CD4-positive, alpha-beta T cell treated with Interferon alpha-2 for 1 hour (primary cell): ENCODE data around the gene PCDHAC2.

ENCODE experiments used
- DNase-seq, 2 donors: peaks; one replicate each; pipeline ENCODE4 v3.0.0-alpha.2; 2020 to 2022

PCDHAC2 gene

DNA sequence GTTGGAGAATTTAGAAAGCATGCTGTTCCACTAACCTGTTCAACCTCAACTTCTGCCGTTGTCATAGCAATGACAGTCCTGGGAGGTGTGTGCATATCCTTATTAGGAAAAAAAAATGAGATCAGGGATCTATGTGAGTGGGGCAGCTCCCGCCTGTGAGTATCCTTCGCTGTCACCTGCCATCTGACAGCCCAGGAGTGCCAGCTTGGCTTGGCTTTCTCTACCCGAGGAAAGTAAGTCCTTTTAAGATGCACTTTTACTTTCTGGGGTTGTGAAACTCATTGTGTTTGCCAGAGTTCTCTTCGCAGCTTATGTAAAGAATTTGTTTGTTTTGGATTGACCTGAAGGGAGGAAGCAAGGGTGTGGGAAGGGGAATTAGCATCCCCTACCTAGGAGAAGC lies 21.8 kb downstream of the PCDHAC2 start:
- no peak for DNase-seq

DNA sequence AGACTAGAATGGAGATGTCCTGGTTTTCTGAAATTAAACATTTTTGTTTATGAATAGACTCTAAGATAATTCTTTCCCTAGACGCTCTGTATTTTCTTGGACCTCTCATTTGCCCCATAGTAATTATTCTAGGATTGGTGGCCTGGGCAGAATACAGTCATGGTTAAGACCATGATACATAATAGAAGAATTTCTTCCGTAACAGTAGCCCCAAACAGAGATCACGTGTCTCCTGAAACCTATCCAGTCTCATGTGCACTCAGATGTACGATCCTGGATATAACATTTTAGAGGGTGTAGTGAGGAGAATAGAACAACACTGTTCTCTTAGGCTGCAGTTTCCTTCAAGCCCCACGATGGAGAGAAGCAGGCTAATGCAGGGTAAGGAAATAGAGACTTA lies 22.3 kb downstream of the PCDHAC2 start:
- no peak for DNase-seq

DNA sequence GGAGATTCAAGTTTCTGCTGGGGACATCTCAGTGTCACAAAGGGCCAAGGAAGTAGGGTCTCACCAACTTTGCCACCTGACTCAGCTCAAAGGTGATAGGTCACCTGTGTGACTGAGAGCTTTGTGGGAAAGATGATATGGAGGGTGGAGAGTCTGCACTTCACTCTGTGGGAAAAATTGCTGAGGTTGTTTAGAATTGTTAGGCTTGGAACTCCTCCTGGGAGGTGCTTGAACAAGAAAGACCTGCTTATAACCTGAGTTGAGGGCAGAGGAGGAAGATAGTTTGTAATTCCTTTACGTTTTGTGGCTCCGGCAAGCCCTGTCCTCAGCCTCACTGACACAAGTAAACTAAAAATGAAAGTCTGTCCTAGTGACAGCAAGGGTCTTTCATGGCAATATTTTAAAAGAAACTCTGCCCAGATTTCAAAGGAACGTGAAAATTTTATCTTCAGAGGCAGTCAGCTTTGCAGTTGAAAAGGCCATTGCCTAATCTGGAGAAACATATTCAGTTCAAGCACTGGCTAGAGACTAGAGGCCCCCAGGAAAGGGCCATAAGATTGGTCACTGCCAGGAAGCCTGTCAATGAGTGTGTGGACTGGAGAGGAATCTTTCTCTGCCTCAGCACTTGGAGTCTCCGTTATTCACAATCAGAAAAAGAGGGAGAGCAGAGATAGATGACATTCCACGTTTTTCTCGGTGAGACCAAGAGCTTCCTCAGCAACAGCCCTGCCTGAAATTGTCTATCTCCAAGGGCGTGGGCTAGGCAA lies 23.2 kb downstream of the PCDHAC2 start:
- no peak for DNase-seq

DNA sequence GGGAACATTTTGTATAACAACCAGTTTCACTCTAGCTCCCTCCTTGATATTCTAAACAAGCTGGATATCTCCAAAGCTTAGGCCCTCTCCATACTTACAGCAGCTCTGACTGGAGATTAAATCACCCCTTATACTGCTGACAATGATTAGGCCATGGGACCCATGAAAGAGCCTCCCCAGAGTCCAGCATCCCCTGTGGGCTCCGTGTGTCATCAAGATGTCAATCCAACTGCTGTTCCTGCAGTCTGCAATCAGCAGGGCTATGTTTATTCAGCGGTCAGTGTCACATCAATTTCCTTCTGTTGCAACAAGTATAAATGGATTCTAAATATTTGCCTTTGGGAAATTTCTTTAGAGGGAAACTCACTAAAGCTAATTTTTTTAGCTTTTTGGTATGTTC lies 26.6 kb downstream of the PCDHAC2 start:
- no peak for DNase-seq

GRCh38 chr5:140996060-140996459 lies 29.8 kb downstream of the PCDHAC2 start:
- no peak for DNase-seq

- no peak for DNase-seq
Measured at GRCh38 chr5:140998921-140999410, 32.7 kb downstream of the PCDHAC2 start.

DNA sequence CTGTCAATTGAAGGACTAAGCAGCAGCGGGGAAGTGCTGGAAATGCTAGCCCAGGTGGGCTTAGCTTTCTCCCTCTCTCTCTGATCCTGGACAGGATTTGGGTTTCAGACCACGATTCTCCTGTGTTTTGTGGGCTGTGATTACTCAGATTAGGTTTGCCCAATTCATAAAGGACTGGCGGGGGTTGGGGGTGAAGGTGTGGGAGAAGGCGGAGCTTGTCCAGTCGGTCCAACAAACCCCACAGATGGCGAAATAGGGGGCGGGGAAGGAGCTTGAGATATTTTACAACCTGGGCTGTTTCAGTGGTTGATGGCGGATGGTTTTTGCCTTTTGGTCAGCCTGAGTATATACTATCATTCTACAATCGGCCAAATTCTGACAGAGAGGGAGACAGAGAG lies 35.2 kb downstream of the PCDHAC2 start:
- no peak for DNase-seq

DNA sequence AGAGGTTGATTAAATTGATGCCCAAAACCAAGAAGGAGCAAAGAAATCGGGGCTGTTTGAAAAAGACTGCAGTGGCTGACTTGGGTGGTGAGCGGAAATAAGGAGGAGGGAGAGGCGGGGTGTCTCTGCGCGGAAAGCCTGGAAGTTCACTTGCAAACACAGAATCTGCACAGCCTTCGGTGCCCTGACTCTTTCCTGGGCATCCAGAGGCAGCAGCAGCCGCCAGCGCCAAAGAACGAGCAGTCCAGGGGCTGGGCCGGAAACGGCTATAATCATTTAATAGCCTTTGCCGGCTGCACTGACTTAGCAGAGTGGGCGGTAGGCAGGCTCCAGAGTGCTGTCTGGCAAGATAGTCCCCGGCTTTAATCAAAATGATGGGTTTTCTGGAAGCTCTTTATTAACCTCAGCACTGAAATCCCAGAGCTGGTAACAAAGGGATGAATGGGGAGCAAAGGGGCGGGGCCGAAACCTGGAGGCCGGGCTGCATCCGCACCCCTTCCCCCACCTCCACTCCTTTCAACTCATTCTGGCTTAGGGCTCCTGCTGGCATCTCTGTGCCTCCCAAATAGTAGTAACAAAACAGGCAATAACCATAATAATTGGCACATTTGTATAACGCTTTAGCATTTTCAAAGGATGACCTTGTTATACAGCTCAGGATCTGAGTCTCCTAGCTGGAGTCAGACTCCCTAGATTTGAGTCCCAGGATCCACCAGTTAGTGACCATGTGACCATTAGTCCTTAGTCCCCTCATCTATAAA lies 35.7 kb downstream of the PCDHAC2 start:
- no peak for DNase-seq

GRCh38 chr5:141002605-141002965 lies 36.3 kb downstream of the PCDHAC2 start:
- DNase-seq, result no peak

DNA sequence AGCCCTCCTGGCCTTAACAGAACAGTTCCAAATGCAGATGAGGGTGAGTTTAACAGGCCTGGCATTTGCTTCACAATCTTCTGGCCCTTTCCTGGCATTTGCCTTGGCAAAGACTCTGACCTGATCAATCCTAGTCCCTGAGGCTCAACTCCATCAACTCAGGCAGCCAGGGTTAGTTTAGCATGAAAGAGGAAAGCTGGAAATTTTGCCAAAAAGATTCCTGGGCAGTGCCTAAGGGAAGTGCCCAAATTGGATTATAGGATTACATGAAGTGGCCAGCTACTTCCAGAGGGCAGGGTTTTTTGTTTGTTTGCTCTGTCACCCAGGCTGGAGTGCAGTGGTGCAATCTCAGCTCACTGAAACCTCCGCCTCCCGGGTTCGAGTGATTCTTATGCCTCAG lies 36.8 kb downstream of the PCDHAC2 start:
- no peak for DNase-seq

- no peak for DNase-seq
Measured at GRCh38 chr5:141003791-141004611, 37.7 kb downstream of the PCDHAC2 start.

DNA sequence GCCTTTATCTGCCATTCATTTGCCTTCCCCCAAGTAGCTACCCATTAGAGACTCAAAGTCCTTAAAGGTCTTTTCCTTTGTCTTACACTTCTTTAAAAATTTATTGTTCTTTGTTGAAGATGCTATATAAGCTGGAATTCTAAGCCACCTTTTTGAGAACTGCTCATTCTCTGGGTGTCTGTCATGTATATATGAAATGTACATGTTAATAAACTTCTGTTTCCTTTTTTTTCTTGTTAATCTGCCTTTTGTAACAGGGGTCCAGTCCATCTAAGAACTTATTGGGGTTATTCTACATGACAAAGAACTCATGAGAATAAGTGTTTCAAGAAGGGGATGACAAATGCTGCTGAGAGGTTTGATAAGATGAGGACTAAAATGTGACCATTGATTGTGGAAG lies 41.5 kb downstream of the PCDHAC2 start:
- DNase-seq, result no peak

DNA sequence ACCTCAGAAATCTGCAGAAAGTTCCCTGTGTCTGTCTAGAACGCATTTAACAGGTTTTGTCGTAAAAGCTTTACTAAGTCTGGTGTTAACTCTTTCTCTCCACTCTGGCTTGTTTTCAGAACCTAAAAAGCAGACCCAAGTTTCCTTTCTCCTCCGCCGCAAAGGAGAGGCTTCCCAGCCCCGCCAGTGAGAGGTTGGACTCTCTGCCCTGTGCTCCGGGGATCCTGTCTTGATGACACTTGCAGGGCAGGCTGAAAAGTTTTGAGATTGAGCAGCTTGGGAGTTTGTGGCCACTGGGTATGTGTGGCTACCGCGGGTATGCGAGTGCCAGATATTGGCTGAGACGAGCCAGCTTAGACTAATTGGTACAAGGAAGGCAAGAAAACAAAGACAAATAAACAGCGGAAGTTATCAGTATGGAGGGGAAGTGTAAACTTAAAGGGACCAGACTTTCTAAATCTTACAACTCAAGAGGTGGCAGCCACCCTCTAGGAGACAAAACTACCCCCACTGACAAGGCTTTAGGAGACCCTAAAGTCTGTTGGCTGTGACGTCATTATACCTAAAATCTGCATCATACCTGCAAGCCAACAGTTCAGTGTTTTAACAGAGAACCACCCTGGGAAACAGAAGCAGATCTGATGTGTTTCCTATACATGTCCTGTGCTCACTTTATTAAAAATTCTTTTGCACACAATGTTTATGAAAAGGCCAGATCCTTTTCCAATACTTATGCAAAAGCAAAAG lies 43.9 kb downstream of the PCDHAC2 start:
- DNase-seq, result no peak

- DNase-seq, result no peak
Measured at GRCh38 chr5:141017943-141018342, 51.7 kb downstream of the PCDHAC2 start.
